ENCODE data around the gene ADGRG1.

The ADGRG1 gene

DNA sequence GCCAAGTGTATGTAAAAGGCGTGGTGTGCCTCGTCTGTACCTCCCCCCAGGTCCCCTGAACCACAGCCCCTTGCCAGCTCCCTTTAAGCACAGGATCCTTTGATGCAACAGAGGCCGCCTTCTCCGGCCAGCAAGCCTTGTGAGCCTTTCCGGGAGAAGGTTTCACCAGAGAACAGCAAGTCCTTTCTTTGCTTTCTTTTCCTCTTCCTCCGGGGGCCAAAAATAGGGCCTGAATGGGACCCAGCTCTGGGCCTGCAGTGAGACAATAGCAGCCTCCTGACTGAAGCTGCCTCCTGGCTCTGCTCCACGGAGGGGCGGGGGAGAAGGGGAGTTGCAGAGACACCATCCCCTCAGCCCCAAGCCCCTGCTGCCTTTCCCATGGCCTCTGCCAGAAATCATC lies 9.0 kb downstream of the ADGRG1 start:
- no peak for DNase-seq

DNA sequence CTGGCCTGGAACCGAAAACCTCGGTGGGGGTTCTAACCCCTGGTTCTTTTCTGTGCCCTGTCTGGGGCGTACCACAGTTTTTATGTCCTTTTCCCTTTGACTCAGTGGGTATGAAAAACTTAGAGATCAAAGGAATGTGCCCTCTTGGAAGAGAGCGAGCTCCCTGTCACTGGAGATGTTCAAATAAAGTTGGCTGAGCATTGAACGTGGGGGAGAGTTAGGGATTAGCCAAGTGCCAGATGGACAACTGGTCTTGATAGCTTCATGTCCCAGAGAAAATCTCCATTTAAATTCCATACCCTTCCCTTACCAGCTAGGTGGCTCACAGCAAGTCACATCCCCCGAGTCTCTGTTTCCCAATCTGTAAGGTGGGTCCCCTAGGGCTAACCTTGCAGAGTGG lies 9.5 kb downstream of the ADGRG1 start:
- no peak for DNase-seq

DNA sequence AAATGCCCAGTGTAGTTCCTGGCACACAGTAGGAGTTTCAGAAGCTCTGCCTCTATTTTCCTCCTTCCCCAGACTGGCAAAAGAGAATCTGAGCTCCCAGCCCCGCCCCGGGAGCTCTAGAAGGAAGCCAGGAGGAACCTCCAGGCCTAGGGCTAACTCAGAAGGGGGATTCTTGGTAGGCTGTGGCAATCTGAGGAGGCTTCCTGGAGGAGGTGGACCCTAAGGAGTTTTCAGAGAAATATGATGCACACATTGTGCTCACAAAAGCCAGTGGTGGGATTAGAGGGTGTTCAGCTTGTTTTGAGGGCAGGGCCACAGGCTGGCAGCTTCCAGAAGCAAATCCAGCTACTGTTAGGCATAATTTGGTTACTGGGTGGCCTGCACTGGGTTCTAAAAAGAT lies 10.0 kb downstream of the ADGRG1 start:
- no peak for DNase-seq

DNA sequence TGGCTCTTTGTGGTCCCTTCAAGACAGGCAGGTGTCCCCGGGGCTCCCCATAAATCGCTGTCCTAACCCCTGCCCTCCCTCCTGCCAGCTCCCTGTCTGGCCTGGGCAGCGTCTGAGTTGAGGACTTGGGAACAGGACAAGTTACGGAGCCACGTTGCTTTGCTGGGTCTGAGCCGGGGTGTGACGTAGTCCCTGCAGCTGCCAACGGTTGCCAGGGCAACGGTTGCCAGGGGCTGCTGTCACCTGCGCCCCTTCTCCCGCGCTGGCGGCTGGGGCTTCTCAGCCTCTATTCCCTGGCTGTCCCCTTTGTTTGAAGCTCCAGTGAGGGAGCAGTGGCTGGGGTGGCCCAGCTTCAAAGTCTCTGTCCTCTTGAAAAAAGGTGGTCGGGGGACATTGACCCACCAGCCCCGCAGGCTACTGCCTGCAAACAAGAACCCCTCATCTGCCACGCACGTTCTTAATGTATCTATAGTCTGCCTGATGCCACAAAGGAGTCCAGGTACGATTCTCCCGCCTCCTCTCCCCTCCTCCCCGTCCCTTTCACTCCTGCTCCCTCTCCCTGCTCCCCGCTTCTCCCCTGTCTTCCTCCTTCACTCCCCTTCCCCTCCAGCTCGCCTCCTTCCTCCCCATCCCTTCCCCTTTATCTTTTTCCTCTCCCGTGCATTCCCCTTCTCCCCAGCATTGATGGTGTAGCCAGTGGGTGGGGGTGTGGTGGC lies 10.9 kb downstream of the ADGRG1 start:
- peak; percentile 85 for DNase-seq

DNA sequence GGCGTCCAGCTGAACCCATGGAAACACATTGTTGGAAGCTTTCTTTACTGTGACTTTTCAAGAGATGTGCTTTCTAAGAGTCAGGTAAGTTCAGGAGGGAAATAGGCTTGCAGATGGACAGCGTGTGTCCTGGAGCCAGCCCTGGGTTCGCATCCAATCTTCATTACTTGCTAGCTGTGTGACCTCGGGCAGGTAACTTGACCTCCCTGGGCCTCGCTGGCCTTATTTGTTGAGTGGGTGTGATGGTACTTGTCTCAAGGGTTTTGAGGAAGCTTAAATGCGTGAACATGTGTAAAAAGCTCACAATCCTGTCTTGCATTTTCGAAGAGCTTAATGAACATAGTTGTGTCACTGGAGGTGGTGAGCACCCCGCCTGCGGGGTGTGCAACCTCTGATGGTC lies 11.8 kb downstream of the ADGRG1 start:
- DNase-seq = no peak

DNA sequence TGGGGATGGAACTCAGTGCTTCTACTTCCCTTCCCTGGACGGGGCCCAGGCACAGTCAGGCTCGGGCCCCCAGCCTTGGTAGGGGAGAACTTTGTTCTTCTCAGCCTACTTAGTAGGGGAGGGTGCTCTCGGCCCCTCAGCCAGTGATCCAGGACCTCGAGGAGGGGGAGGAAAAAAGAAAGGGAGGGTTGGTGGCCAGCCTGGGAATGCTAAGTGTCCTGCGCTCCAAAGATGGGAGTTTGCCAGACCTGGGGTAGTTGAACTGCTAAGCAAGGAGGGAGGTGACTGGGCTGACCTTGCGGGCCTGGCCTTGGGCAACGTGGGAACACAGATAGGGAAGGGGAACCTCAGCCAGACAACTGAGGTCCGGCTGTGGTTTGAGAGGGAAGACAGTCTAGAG lies 12.2 kb downstream of the ADGRG1 start:
- DNase-seq = no peak

DNA sequence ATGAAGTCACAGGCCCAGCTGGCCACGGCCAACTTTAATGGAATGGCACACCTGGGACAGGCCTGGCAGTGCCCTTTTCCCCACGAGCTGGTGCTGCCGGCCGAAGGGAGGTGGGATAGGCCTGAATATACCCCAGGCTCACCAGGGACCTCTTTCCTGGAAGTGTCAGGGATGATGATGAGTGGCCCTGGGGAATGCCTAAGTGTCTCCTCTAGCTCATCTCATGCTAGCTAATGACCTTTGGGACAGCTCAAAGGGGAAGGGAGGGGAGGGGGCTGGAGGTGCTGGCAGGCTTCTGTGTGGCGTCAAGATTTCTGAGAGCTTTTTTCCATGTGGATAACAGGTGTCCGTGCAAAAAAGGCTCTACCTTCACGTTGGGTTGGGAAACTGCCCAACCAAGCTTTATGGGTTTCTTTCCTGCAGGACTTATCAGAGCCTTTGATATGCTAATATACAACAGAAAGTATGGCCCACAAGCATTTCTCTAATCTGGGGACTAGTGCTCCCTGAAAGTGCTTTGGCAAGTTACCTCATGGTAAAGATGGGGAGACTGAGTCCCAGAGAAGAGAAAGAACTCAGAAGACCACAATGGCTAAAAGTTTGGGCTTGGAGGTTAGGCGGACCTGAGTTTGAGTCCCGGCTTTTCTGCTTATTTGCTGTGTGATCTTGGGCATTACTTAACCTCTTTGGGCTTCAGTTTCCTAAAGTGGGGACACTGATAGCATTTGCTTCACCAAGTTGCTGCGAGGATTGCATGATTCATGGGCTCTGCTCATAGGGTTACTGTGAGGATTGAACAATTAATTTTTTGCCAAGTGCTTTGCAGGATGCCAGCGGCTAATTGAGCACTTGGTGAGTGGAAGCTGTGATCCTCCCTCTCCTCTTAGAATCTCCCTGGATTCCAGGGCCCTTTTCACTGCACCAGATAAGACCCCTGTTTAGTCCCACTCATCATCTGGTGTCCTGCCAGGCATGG lies 14.0 kb downstream of the ADGRG1 start:
- no peak for DNase-seq

DNA sequence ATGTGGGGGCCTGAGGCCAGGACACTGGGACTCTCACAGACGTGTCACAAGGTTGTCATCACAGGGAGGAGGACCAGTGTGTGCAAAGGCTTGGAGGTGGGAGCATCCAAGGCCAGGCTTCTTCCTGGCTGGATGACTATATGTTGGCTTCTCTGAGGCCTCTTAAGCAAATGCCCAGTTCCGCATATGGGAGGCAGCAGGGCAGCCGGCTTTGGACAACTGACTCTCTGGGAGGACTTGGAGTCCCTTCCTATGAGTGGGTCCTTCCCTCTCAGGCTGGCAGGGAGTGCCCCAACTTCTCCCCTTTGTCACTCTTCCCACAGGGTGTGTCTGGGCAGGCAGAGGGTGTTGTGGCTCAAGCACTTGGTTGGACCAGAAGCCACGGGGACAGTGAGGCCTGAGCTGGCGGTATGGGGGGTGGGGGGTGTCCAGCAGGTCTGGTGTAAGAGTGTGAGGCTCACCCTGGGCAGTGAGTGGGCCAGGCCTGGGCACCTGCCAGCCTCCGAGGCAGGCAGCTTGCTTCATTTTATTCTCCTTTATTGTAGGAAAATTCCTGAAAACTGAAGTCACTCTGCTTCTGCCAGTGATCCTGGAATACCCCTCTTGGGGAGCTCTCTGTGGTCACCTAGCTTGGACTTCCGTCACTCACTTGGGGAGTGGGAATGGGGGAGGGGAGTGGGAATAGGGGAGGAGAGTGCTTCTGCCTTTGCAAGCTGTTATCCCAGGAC lies 14.9 kb downstream of the ADGRG1 start:
- DNase-seq = no peak

DNA sequence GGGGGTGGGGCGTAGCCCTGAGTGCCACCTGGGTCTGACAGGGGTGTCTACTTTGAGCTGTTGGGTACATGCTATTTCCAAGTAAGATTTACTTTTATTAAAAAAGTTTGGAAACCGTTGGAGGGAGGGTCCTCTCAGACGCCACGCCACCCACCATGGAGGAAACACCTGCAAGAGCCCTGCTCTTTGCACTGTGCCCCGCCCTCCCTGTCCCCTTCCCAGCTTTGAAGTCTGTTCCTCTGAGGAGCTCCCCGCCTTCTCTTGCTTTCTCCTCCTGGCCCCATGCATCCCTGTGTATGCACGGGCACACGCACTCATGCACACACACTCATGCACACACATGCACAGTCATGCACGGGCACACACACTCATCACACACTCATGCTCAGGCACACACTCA lies 15.5 kb downstream of the ADGRG1 start:
- DNase-seq = no peak

DNA sequence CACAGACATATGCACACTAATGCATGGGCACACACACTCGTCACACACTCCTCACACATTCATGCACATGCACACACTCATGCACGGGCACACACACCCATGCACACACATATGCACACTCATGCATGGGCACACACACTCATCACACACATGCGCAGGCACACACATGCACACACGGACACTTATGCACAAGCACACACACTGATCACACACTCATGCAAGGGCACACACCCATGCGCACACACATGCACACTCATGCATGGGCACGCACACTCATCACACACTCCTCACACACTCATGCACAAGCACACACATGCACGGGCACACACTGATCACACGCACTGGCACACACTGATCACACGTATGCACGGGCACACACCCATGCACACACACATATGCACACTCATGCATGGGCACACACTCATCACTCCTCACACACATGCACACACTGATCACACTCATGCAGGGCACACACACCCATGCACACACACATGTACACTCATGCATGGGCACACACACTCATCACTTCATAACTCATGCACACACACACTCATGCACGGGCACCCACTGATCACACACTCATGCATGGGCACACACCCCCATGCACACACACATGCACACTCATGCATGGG lies 16.1 kb downstream of the ADGRG1 start:
- DNase-seq = no peak

DNA sequence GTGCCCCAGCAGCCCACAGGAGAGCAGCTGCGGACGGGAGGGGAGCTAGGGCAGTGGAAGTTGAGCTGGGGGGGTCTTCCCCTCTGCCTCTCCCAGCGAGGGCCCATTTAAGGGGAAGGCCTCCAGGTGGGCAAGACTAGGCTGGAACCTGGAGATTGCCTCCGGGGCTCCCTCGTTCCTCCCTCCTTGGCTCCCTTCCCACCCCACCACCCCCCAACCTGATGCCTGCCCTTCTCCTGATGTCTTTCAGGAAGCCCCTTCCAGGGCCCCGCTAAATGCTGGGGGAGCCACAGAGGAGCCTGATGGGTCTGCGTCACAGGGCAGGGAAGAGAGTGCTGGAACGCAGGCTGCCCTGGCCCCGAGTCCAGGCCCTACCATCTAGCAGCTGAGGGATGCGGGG lies 16.7 kb downstream of the ADGRG1 start:
- no peak for DNase-seq

DNA sequence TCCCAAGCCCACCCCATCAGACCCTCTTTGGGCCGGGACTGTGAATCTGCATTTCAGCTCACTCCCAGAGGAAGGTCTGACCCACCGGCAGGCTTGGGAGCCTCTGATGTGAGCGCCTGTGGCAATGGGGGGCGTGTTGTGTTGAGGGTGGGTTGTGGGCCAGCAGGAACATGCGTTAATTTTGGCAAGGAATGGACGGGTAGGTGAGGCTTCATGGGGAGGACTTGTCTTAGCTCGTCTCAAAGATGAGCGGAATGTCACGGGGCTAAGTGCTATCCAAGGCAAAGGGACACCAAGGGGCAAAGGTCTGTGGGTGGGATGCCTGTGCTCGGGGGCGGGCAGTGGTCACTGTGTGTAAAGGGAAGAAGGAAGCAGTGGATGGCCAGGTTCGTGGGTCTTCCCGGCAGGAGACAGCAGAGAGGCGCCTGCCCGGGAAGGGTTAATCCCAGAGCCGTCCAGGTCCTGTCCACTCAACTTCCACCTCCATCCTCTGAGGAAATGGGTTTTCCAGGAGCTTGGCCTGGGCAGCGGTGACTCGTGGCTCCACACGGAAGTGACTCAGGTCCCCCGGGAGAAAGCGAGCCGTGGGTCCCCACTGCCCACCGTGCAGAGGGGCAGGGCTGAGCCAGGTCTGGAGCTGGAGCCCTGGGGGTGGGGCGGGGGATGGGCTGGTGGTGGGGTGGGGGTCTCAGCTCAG lies 17.4 kb downstream of the ADGRG1 start:
- DNase-seq = no peak

DNA sequence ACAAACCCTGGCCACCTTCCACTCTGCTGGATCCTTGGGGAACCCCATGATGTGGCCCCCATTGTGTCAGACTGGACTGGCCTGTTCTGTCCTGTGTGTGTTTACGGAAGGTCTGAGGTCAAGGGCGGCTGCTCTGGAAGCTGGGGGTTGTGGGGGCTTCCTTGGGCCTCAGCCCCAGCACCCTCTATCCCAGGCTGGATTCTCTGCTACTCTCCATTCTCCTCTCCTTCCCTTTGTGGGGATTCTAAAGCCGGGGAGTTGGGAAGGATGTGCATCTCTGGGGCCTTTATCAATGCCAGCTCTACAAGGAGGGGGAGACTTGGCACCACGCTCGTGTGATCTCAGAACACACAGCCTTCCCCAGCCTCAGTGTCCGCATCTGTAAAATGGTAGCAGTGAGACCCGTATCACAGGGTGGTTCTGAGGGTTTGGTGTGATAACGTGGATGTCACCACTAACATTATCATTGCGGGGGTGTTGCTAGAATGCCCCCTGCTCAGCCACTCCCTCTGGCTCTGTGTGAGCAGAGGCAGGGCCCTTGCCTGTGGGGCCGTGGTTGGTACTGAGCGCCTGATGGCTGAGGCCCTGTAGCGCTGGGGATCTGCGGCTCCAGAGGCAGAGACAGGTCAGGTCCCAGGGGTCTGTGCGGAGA lies 18.1 kb downstream of the ADGRG1 start:
- DNase-seq = no peak

DNA sequence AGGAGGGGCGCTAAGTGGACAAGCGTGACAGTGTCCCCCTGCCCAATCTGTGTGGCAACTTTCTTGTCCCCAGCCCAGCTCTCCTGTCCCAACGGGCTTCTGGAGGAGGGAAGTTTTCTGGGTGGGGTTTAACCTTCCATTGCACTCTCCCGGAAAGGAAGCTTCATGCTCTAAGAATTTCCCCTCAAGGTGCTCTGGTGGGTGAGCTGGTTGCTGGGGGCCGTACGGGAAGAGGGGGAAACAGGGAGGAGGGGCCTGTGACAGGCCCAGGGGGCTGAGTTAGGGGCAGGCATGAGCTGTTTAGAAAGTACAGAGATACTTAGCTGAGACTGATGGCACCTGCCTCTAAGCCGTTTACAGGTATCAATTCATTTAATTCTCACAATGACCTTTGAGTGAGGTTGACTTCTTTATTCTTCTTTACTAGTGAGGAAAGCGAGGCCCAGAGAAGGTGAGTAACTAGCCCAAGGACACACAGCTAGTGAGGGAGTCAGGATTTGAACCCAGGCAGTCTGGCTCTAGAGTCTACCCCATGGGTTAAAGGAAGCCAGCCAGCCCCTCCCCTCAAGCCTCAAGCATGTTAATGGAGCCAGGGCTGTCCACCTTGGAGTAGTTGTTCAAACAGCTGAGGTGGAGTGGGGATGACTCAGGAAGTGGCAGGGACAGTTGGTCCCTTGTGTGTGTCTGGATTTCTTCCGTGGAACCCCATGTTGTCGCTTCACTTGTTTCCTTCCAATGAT lies 18.9 kb downstream of the ADGRG1 start:
- no peak for DNase-seq

DNA sequence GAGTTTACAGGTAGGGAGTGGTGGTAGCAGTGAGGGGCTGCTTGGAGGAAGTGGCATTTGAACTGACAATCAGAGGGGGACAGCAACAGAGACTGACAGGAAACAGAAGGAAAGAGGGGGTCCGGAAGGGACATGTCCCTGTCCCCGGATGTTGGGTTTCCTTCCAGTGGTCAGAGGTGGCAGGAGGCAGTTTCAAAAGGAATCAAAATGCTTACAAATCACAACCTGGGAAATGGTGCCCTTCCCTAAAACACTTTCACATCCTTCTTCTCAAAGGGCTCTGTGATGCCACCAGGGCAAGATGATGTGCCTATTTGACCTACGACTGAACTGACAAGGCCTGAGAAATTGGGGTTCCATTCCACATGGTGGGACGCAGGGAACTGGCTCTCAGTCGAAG lies 19.7 kb downstream of the ADGRG1 start:
- no peak for DNase-seq

DNA sequence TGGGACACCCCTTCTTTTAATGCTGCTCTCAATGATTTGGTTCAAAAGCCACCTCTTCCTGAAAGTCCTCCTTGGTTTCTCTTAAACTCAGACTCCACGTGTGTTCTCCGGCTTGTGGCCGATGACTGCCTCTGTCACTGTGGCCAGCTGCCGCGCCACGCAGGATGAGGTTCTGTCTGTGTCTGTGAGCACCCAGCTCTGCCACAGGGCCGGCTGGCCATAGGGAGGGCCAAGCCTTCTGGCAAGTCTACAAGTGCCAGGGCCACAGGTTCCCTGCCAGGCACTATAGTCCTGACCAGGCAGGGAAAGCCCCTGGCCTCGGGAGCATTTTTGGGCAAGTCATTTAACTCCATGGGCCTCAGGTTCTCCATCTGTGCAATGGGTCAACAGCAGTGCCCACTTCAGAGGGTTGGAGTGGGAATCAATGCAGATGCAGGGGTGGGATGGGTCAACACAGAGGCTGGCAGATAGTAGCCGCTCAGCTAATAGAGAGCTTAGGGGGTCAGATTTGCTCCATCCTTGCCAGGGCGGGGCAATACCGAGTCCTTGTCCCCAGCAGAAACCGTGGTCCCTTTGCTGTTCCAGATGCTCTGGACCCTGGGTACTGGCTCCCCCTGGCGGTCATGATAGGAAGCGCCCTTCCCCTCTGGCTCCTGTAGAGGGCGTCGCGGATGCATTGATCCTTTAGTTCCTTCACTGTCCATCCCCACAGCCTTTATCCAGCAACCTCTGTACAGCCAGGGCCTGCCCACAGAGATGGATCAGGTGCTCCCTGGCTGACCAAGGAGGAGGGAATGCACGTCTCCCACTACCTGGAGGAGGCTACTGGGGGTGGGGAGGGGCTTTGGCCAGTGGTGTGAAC lies 20.4 kb downstream of the ADGRG1 start:
- peak; percentile 9 for DNase-seq

DNA sequence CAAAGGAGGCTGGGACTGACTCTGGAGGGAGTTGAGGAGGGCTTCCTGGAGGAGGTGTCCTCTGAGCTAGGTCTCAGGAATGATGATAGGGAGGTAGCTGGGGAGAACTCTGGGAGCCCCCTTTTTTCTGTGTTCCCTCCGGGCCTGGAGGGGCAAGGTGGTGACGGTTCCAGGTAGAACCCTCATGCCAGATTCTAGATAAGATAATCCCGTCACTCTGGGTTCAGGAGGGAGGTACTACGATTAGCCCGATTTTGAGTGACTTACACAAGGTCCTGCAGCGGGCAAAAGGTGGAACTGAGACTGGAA lies 21.0 kb downstream of the ADGRG1 start:
- DNase-seq = no peak

DNA sequence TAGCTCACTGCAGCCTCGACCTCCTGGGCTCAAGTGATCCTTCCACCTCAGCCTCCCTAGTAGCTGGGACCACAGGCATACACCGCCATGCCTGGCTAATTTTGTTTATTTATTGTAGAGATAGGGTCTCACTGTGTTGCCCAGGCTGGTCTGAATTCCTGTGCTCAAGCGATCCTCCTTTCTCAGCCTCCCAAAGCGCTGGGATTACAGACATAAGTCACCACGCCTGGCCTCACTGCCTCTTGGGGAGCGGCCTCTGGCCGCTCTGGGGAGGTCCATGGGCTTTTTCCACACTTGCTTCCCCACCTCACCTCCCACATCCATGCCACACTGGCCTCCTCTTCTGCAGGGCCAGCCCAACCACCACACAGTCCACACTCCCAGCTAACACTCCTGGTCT lies 21.4 kb downstream of the ADGRG1 start:
- no peak for DNase-seq

DNA sequence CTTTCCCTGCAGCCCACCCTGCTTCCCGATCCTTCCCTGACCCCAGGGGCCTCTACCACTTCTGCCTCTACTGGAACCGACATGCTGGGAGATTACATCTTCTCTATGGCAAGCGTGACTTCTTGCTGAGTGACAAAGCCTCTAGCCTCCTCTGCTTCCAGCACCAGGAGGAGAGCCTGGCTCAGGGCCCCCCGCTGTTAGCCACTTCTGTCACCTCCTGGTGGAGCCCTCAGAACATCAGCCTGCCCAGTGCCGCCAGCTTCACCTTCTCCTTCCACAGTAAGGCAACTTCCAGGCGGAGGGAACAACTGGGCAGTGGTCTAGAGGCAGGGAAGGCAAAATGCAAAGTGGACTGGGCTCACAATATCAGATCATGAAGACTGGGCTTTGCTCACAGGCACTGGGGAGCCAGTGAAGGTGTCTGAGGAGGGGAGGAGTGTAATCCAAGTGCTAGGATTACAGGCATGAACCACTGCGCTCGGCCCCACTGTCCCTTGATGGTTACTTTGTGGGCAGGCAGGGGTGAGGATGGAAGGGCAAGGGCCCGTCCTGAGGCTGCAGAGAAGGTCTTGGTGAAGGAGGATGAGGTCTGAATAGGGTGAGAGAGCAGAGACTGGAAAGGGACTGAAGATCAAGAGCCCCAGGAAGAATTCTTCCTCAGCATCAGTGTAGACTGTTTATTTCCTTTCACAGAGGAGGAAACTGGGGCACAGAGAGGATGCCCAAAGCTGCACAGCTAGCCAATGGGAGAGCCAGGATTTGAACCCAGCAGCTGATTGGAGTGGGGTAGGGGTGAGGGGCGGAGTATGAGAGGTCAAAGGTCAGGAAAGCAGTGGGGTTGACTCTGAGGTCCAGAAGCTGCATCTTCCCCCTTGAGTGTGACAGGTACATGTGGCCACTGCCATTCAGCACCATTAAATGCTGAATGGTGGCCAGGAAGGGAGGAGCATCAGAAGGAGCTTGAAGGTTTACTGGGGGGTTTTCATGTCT lies 23.2 kb downstream of the ADGRG1 start:
- DNase-seq = no peak

All from NCI-H1105 treated with DMSO at 0.1 percent for 48 hours (cell line).